Superior temporal gyrus (tissue), 1 donor: ENCODE data around the gene ZNF280D.
"Not testable (repeated sequence)": the region's sequence is repeated elsewhere in the genome, so short reads cannot be mapped to it uniquely, and the experiment has no call there.

ENCODE experiments used
- DNase-seq: peaks from one replicate; pipeline ENCODE4 v3.0.0-alpha.2; 2016; ENCODE audit errors: extremely low spot score

ZNF280D gene

DNA sequence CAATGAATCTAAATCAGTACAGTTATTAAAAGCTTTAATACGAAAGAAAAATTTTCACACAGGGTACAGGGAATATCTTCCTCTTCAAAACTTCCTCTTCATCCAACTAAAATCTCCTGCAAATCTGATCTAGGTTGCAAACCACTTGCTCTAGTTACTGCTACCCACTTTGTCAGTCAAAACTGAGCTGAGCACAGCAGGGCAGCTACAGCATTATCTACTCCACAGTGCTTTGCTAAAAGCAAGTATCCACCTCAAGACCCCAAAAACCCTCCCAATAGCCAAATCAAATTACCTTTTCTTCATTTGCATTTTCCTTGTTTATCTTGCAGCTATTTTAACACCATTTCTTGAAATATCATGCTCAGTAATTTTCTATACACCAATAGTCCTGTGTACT lies 14.7 kb downstream of the ZNF280D start:
- no peak for DNase-seq

DNA sequence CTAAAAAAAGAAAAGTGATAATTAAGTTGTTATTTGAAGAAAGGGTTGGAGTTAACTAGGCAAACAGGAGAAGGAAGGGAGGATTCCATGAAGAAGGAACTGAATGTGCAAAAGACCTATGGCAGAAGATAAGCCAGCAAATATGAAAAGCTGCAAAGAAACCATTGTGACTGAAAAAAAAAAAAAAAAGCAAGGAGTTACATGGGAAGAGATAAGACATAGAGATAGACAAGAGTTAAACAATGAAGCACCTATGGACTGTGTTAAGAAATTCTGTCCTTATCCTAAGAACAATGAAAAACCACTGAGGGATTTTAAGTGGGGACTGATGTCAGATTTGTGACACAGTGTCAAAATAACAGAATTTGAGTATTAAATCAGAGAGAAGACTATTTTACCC lies 17.0 kb downstream of the ZNF280D start:
- no peak for DNase-seq

DNA sequence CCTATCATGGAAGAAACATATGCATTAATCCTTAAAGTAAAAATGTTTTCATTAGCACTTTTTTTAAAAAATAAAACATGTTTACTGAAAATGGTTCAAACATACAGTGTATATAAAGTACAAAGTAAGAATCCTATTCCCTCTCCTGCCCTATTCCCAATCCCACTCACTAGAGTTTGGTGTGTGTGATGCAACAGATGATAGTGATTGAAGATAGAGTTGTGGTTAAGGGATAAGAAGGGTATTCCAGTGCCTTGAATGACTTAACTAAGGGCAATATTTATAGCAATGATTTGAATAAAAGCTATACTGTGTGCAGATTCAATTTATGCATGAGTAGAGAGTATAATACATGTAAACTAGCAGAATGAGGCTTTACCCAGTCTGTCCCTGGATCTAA lies 18.1 kb downstream of the ZNF280D start:
- DNase-seq, result no peak

DNA sequence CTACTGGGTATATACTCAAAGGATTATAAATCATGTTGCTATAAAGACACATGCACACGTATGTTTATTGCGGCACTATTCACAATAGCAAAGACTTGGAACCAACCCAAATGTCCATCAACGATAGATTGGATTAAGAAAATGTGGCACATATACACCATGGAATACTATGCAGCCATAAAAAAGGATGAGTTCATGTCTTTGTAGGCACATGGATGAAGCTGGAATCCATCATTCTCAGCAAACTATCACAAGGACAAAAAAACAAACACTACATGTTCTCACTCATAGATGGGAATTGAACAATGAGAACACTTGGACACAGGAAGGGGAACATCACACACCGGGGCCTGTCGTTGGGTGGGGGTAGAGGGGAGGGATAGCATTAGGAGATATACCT lies 23.8 kb downstream of the ZNF280D start:
- not testable (repeated sequence) for DNase-seq

DNA sequence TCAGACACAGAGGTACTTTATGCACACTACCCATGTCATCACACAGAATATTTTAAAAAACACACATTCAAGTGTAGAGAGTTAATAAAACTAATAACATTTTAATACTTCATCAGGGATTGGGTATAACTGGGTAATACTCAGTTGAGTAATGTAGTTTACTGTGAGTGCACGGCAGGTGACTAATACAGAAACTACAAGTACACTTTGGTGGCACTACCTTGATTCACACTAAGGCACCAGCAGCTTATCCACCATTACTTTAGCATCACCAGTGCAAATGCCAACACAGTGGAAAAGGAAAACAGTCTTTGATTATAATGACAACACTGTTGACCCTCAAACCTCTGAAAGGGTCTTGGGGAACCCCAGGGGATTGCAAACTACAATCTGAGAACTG lies 33.6 kb downstream of the ZNF280D start:
- DNase-seq, result no peak

DNA sequence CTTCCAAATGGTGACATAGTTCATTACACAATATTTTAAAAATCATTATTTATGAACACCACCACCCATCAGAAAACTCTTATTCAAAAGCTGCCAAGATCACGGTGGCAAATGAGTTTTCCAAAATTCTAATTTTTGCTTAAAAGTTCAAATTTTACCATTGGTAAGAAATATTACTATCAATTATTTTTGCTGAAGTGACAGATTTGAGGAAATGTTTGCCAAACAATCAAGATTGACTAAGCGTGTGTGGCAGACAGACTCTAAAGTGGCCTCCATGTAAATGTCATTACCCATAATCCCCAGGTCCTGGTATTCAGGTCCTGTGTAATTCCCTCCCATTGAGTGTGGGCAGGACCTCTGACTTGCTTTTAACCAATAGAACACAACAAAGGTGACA lies 35.0 kb downstream of the ZNF280D start:
- DNase-seq, result no peak

DNA sequence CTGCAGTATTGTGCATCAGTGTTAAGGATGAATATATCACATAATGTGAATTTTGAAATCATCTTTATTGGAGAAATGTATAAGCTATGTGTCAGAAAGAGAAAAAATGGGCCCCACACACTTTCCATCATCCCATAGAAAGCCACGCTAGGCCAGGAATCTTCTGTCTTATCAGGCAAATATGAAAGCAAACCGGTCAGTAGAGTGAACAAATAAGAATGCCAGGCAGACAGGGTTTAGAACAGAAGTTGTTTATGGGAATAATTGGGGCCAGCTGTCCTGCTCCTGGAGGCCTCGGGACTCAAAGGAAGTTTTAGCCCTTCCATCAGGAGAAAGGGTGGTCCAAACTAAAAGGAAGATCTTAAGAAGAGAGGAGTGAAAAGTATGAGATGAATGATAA lies 39.5 kb downstream of the ZNF280D start:
- no peak for DNase-seq

DNA sequence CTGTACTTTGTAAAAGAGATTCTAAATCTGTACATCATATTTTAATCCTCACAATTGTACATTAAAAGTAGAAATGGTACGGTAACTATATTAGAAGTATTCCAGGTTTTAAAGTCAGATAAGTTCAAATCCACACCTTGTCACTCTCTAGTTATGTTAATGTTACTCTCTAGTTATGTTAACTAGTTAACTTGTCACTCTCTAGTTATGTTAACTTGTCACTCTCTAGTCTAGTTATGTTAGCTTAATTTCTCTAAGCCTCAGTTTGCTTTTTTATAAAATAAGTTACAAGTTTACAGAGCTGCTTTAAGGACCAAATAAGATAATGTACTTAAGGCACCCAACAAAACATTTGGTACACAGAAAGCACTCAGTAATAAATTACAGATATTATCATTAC lies 42.6 kb downstream of the ZNF280D start:
- no peak for DNase-seq

DNA sequence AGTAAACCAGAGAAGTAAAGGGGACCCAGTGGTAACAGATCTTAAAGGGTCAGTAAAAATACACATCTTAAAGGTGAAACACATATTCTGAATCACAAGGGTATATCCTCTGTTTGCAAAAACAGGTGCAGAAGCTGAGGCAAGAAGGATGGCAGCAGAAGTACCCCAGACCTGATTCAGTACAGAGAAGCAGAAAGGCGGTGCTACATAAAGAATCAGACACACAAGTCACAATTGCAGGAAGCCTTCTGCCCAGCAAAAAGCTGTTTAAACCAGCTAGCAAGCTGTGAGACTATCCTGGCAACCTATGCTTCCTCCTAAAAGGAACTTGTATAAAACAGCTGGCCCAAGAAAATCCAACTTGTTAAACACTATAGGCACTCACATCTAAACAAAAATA lies 49.4 kb downstream of the ZNF280D start:
- DNase-seq, result no peak

DNA sequence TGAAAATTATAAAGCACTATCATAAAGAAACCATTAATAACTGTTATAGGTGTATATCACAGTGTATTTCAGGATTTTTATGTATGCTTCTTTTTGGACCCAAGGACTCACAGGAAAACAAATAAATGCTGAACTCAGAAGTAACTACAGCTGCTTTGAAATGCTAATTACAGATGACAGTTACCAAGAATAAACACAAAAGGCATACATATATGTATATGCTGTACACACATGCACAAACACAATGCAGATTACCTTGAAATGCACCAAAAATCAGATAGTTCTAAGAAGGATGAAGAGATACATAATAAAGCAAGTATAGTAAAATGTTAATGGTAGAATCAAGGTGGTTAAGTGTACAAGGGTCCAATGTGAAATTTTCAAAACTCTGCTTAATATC lies 52.2 kb downstream of the ZNF280D start:
- DNase-seq, result no peak

DNA sequence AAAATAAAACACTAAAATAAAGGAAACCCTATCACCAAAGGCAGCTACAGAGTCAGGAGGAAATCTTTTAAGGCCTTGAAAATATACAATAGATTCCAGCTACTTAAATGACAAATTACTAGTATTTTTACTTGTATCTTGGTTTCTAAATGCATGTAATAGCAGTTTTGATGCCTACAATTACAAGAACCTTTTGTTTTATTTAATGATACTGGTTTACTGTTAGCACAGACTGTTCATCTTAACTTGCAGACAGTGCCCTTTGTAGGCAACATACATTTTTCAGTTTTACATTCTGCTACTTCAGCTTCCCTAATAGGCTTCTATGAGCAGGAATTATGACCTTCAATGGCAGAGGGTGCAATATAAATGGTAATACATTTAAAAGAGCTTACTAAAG lies 54.1 kb downstream of the ZNF280D start:
- DNase-seq, result no peak

DNA sequence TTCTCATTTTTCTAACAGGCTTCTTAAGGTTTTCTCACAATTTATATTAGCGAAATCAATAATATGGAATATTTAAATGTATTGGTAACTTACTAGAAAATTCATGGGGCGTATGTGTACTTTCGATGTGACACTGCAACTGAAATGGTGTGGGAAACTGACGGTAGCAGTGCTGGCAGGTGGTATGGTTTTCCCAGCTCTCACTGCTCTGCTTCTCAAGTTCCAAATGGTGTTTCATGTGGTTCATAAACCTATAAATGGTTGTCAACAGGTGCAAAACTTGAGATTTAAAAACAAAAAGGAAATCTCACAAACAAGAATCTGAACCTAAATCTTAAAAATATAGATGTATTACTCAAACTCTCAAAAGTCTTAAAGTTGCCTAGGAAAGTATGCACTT lies 54.7 kb downstream of the ZNF280D start:
- DNase-seq, result no peak

DNA sequence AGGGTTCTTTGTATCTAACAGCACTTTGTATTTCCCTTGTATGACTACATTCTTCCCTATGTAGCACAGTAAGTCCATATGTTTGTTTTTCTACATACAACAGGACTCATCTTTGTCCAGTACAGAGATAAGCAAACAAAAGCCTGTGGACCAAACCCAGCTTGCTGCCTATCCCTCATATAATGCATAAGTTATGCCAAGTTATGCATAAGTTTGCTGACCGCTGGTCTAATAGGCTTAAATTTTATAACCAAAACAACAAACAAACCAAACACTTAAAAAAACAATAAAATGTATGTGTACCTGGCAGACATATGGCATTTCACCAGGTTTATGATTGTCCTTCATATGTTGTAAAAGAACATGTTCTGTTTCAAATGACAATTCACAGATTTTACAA lies 56.0 kb downstream of the ZNF280D start:
- DNase-seq, result no peak

DNA sequence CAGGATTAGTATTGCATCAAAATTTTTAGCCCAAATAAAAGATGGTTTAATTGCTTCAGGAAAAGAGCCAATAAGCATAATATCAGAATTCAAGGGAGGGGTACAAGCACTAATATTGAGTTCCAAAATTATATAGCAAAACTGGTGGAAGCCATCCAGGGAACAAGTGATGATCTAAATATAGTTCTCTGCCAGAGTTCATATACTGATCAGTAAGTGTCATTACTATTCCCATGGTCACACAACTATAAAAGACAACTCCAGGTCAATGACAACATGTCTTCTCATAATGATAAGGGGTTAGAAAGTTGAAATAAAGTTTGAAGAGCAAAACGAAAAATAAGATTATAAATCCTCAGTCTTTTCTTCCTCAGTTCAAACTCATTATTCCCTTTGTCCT lies 57.4 kb downstream of the ZNF280D start:
- no peak for DNase-seq

DNA sequence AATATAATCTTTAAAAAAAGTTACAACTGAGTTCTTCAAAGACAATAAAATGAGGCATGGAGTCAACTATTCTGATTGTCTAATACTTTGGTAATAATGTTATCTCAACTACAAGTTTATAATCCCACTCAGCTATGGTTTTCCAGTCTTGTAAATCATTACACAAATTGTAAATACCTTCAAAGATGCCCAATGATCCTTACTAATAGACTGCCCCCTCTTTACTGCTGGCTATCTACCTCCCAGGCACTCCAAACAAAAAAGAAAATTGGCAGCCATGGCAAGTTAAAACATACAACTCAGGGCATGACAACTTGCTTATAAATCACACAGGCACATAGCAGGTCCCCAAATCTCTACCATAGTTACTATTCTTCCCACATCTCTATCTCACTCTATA lies 58.5 kb downstream of the ZNF280D start:
- no peak for DNase-seq

DNA sequence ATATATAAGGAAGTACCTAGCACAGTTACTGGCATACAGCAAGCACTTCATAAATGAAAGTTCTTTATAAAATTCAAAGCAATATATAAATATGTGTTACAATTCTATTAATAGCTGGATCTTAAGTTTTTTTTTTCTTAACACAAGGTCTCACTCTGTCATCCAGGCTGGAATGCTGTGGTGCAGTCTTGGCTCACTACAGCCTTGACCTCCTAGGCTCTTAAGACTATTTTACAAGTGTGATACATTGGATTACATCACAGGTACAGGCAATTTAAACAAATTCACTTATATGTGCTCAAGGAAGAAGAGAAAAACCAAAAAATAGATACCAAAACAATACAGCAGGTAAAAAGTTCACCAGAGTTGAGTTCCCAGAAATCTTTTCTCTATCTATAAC lies 60.6 kb downstream of the ZNF280D start:
- DNase-seq, result no peak

DNA sequence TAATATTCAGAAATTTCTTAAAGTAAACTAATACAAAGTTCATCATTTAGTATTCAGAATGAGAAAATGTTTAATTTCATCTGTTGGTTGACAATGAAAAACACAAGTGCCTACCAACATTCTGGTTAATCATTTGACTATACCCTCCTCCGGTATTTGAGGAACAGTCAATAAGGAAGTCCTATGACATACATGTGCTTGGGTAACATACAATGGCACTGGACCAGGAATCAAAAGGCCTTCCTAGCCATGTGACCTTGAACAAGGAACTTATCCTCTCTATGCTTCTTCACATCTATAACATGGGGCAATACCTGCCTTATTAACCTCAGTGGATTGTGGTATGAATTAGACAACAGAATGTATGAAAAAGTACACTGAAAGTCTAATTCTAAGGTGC lies 65.8 kb downstream of the ZNF280D start:
- DNase-seq, result no peak

DNA sequence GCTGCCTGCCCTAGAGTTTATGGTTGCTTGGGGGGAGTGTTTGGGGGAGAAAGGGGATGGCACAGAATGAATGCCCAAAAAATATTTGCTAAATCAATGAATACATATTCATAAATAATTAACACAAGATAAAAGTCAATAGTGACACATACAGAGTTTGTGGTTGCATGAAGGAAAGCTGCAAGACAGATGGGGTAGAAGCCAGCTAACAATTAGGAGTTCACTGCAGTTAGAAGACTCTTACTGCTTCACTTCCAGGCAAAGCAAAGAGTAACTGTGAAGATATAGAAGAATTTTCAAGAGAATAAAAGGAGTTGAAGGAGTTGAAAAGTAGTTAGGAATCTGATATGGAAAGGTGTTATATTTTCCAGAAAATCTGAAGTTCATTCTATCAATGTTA lies 72.4 kb downstream of the ZNF280D start:
- no peak for DNase-seq

DNA sequence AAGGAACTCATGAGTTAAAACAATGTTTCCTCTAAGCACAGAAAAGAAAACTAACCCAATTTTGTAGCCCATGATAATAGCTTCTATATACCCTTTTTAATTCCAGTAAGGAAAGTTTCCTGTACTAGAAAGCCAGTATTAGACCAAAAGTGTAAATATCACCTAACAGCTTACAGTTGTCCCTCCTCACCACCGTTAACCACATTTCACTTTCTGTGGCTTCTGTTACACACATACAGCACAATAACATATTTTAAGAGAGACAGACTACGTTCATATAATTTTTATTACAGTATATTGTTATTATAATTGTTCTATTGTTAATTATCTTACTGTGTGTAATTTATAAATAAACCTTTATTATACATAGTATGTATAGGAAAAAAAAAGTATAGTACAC lies 74.1 kb downstream of the ZNF280D start:
- no peak for DNase-seq

DNA sequence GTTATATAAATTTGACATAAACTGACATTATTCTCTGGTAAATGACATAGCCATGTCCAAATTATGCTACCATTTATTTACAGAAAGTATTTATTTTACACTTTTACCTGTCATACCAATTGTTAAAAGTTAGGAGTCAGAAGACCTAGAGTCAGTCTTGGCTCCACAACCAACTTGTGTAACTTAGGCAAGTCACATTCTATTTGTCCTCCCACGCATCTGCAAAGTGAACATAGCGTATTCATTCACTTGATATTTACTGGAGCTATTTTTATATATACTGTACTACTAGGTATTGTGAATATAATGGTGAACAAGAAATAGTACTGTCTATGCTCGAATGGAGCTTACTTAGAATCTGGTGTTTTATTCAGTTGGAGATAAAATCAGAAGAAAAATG lies 78.7 kb downstream of the ZNF280D start:
- no peak for DNase-seq

DNA sequence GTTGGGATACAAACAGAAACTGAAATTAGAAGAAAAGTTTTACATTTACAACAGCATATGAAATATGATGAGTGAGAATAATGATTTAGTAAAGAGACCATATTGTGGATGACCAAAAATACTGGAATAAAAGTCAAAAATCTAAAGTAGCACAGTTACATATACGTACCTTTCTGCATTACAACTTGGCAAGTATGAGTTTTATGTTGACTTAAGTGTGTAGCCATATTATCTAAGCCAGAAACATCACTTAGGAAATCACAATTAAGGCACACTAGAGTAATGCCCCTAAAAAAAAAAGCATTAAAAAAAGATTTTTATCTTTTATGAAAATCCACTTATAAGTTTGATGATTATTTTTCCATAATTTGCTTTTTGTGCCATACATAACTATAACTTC lies 79.1 kb downstream of the ZNF280D start:
- no peak for DNase-seq

DNA sequence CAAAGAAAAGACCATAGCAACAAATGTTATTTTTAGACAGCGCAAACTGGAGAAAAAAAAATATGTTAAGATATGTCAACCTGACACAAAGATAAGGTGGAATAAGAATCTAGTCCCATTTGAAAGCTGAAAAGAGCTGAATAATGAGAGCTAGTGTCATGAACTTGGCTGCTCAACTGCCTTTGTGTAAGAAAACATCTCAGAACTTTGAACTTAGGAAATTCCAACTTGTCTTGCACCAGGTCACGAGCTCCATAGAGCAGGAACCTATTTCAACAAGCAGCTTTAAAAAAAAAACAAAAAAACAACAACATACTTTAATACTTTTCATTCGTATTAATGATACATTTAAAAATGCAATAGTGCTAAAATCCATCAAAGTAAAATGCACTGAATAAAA lies 79.5 kb downstream of the ZNF280D start:
- DNase-seq, result no peak

DNA sequence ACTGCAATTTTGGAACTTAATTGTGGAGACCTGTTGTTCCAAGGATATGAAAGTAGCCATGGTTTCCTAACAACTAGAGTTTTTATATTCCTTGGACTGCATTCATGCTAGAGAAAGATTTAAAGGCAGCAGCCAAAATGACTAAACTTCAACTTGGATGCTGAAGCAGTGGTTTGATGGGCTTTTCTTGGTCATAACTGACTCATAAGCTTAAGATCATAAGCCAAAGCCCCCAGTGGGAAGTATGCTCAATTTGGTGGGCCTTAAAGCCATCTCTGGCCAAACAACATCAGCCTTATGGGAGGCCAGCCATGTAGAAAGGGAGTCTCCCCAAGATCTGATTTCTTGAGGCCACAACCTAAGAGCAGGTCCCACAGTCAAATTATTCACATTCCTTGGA lies 80.2 kb downstream of the ZNF280D start:
- DNase-seq, result no peak

DNA sequence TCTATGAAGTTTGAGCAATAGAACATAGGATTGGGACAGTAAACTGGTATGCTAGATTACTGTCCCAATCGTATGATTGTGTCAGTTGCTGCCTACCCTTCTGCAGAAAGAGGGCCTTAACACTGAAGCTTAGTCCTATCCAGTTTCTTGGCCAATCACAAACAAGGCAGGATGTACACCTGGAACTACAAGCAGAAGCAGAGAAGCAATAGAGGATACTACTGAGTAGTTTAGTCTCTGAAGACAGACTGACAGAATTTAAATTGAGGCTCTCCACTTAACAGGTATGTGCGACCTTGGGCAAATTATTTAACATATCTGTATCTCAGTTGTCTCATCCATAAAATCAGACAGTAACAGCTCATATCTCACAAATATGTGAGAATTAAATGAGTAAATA lies 85.0 kb downstream of the ZNF280D start:
- DNase-seq, result no peak

DNA sequence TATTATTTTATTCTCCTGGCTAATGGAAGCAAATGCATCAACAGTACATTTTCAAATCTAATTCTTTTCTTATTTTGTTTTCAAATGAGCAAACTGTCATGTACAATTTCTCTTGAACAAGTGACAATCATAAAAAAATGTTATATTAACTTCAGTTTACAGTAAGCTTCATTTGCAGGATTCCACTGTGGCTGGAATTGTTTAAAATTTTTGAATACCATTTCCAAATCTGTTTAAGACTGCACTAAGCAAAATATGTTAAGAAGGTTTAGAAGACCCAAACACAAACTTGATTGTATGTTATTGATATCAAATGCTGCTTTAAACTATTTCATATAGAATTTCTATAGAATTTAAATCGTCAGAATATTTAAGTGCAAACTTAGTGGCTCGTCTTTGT lies 92.8 kb downstream of the ZNF280D start:
- no peak for DNase-seq
